Skeletal muscle satellite cell (primary cell): ENCODE measurements around the gene RPL35A.
"Not testable (repeated sequence)": the region's sequence is repeated elsewhere in the genome, so short reads cannot be mapped to it uniquely, and the experiment has no call there.

Experiments used
- H3K27me3 ChIP-seq: 2 replicates; pipeline ENCODE4 v1.7.0; 2013; ENCODE audit warnings: low read length; ENCODE audit not compliant: control insufficient read depth, insufficient read depth
- H3K36me3 ChIP-seq: 2 replicates; pipeline ENCODE4 v1.7.0; 2013; ENCODE audit warnings: mild to moderate bottlenecking, control low read depth, low read length; ENCODE audit not compliant: insufficient read depth
- H3K4me1 ChIP-seq: 2 replicates; pipeline ENCODE4 v1.7.0; 2013; ENCODE audit warnings: low read length; ENCODE audit not compliant: control insufficient read depth, insufficient read depth
- H3K4me2 ChIP-seq: 2 replicates; pipeline ENCODE4 v1.7.0; 2013; ENCODE audit warnings: mild to moderate bottlenecking, low read length
- H3K4me3 ChIP-seq: 2 replicates; pipeline ENCODE4 v1.7.0; 2013; ENCODE audit warnings: low read length
- H3K9ac ChIP-seq: 2 replicates; pipeline ENCODE4 v1.7.0; 2013; ENCODE audit warnings: mild to moderate bottlenecking, low read depth, low read length, moderate library complexity
- H3K9me3 ChIP-seq: replicated peaks from 2 replicates; pipeline ENCODE4 v1.7.0; 2013; ENCODE audit warnings: mild to moderate bottlenecking, control low read depth, low read length

RPL35A gene

DNA sequence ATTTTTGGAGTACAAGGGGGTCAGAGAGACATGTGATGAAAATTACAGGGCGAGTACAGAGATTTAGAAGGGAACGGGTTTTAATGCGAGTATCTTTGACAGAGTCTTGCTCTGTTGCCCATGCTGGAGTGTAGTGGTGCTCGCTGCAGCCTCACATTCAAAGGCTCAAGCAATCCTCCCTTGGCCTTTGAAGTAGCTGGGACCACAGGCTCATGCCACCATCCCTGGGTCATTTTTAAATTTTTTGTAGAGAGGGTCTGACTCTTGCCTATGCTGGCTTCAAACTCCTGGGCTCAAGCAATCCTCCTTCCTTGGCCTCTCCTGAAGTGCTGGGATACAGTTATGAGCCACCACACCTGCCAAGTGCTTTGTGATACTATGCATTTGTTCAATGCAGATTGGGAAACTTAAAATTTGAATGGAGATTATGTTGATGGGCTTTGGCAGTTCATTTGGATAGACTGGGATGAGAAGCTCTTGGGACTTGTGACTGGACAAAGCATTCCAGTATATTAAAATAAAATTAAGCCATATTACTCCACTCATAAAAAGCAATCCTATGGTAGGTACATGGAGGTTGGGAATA is 6.0 kb downstream of the RPL35A start:
- peaks cover 62% of the 10 kb centered on the region for H3K36me3 ChIP-seq
- no peak overlapping the region for H3K9ac ChIP-seq
- H3K4me3 ChIP-seq = no peak overlapping the region
- H3K9me3 ChIP-seq = no peaks in the 10 kb centered on the region
- H3K4me1 ChIP-seq = peaks cover 38% of the 10 kb centered on the region
- no peak overlapping the region for H3K4me2 ChIP-seq
- no peaks in the 10 kb centered on the region for H3K27me3 ChIP-seq

DNA sequence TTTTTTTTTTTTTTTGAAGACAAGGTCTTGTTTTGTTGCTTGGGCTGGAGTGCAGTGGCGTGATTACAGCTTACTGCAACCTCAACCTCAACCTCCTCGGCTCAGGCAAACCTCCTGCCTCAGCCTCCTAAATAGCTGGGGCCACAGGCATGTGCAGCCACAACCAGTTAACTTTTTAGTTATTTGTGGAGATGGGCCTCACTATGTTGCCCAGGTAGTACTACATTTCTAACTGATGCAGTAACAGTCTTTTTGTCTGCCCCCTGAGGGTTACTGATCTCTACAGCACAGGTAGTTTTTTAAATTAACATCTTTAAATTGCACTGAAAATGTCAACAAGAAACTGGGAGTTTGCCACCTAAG is 6.6 kb downstream of the RPL35A start:
- no peaks in the 10 kb centered on the region for H3K9me3 ChIP-seq
- H3K36me3 ChIP-seq = peaks cover 56% of the 10 kb centered on the region
- H3K4me3 ChIP-seq = no peak overlapping the region
- H3K9ac ChIP-seq = no peak overlapping the region
- no peaks in the 10 kb centered on the region for H3K27me3 ChIP-seq
- H3K4me1 ChIP-seq = peaks cover 38% of the 10 kb centered on the region
- no peak overlapping the region for H3K4me2 ChIP-seq

DNA sequence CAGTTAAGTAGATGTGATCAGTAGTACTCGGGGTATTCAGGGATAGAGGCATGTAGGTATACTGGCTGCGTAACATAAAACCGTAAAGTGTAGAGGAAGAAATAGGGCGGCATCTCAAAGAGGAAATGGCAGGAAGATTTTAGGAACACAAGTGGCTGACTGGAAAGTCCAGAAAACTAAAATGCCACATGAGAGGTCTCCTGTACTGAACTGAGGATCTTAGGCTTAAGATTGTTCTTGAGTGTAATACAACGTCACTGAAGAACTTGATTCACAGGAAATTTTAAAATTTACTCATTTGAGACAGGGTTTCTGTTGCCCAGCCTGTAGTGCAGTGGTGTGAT is 7.8 kb downstream of the RPL35A start:
- no peak overlapping the region for H3K4me2 ChIP-seq
- peaks cover 49% of the 10 kb centered on the region for H3K36me3 ChIP-seq
- H3K9ac ChIP-seq = no peak overlapping the region
- no peaks in the 10 kb centered on the region for H3K9me3 ChIP-seq
- H3K4me3 ChIP-seq = no peak overlapping the region
- H3K27me3 ChIP-seq = no peaks in the 10 kb centered on the region
- H3K4me1 ChIP-seq = peaks cover 29% of the 10 kb centered on the region

DNA sequence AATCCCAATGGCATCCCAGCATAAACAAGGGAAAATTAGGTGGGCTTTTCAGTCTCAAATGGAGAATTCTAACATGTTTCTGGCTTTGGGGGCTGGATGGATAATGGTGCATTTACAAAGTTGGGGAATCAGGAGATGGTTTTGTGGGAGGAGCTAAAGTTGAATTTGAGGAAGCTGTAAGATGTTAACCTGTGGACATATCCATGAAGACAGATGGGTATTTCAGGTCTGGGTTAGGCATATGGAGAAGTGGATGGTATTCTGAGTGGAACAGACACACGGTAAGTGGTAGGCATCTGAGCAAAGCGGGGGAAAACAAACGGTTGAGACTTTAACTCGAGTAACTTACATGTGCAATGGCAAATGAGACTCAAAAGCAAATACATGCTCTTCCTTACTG is 8.4 kb downstream of the RPL35A start:
- Histone ChIP-seq H3K4me3 (no peak overlapping the region), H3K36me3 (peaks cover 43% of the 10 kb centered on the region), H3K9me3 (no peaks in the 10 kb centered on the region), H3K27me3 (no peaks in the 10 kb centered on the region), H3K9ac (no peak overlapping the region), H3K4me2 (no peak overlapping the region), H3K4me1 (peaks cover 24% of the 10 kb centered on the region)

DNA sequence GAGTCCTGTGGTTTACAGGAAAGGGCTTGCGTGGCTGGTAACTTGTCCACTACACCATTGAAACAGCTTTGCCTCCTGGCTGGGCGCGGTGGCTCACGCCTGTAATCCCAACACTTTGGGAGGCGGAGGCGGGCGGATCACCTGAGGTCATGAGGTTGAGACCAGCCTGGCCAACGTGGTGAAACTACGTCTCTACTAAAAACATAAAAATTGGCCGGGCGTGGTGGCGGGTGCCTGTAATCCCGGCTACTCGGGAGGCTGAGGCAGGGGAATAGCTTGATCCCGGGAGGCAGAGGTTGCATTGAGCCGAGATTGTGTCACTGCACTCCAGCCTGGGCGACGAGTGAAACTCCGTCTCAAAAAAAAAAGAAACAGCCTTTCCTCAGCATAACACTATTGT is 8.9 kb downstream of the RPL35A start:
- not testable (repeated sequence) for H3K9ac ChIP-seq, H3K27me3 ChIP-seq, H3K9me3 ChIP-seq
- peak overlapping the region; percentile 92 for H3K4me2 ChIP-seq
- peaks cover 38% of the 10 kb centered on the region for H3K36me3 ChIP-seq
- H3K4me3 ChIP-seq = peak overlapping the region; percentile 81
- H3K4me1 ChIP-seq = peaks cover 19% of the 10 kb centered on the region

DNA sequence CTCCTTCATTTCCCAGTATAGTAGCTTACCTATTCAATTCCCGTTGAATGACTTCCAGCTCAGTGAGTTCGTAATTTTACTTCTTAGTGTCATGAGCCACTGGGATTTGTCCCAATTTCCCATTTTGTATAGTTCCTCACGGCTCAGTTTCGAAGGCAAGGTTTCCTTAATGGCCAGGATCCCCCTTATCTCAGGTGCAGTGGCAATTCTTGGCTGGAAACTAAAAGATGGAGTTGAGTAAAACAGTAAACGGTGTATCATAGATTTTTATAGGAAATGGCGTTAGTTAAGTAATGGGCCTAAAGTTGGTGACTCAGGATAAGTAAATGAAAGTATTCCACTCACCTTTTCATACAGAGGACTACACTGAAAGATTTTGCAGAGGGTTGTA is 9.5 kb downstream of the RPL35A start:
- H3K4me1 ChIP-seq = peaks cover 15% of the 10 kb centered on the region
- H3K9me3 ChIP-seq = no peaks in the 10 kb centered on the region
- peaks cover 32% of the 10 kb centered on the region for H3K36me3 ChIP-seq
- no peaks in the 10 kb centered on the region for H3K27me3 ChIP-seq
- peak overlapping the region; percentile 53 for H3K9ac ChIP-seq
- H3K4me3 ChIP-seq = peak overlapping the region; percentile 81
- peak overlapping the region; percentile 92 for H3K4me2 ChIP-seq

DNA sequence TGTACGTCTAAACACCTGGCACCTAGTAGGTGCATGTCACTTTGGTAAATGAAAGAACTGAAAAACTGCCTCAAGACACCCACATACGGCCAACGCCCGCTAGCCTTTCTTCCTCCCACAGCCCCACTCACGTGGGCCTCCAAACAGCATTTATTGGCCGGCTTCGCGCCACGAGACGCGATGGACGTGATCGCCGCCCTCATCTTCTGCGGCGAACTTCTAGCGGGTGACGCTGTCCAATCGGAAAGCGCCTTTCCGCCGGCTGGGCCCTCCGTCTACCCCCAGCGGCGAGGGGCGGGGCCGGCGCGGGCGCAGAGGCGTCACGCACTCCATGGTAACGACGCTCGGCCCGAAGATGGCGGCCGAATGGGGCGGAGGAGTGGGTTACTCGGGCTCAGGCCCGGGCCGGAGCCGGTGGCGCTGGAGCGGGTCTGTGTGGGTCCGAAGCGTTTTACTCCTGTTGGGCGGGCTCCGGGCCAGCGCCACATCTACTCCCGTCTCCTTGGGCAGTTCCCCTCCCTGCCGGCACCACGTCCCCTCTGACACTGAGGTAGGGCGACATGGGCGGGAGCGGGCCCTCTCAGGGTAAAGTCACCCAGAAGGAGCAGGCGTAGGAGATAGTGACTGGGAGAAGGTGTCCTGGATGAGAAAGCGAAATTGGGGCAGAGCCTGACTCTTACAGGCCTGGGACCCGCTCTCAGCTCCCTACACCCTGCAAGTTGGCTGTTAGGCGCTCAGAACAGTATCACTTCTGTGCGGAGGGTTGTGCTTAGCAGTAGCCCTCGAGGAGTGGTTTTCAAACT is 10.1 kb downstream of the RPL35A start, which contains the start of gene LMLN:
Gene LMLN (plus strand): TSS at position 327 of the 803 bp plus-strand sequence. CDS start 29 bp downstream, at position 356.
- H3K4me3 ChIP-seq = peak within 1 kb of the TSS; percentile 81
- peak within 1 kb of the TSS; percentile 92 for H3K4me2 ChIP-seq
- peaks cover 15% of the 10 kb centered on the region for H3K4me1 ChIP-seq
- no peaks in the 10 kb centered on the region for H3K9me3 ChIP-seq
- H3K27me3 ChIP-seq = no peaks in the 10 kb centered on the region
- H3K36me3 ChIP-seq = peaks cover 26% of the 10 kb centered on the region
- peak within 1 kb of the TSS; percentile 83 for H3K9ac ChIP-seq

DNA sequence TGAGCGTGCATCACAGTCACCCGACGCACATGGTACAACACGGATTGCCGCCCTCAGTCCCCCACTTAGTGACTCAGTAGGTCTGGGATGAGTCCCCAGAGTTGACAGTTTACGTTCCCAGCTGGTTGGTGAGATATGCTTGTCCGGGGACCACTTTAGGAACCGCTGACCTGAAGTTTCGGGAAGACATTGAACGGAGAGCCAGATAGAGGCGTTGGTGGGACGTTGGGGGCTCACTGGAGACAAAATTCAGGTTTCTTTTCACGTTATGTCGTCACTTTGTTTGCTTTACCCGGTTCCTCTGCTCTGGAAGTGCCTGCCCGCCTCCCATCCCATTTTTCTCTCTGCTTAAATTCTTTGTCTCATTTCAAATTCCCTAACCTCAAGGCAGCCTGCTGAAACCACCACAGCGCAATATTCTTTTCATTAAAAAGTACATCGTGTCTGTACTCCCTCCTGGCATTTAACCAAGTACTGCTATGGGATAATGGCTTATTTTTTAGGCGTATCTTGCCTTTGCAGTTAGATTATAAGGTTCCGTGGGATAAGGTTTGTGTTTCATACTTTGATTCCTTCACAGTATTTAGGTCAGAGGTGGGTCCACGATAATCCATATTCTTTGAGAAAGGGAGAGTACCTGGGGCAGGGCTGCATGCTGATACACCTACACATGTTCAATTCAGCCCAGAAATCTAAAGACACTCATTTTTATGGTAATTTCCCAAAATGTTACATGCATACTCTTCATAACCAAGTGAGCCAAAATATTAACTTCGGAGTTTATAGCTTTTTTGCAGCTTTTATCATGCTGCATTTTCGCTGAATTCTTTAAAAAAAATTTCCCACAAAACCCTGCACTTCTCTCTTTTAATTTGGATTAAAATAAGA is 10.9 kb downstream of the RPL35A start:
- Histone ChIP-seq H3K4me3 (peak overlapping the region; percentile 81), H3K9ac (peak overlapping the region; percentile 83), H3K36me3 (peaks cover 17% of the 10 kb centered on the region), H3K9me3 (no peaks in the 10 kb centered on the region), H3K4me2 (peak overlapping the region; percentile 92), H3K27me3 (no peaks in the 10 kb centered on the region), H3K4me1 (peaks cover 15% of the 10 kb centered on the region)

DNA sequence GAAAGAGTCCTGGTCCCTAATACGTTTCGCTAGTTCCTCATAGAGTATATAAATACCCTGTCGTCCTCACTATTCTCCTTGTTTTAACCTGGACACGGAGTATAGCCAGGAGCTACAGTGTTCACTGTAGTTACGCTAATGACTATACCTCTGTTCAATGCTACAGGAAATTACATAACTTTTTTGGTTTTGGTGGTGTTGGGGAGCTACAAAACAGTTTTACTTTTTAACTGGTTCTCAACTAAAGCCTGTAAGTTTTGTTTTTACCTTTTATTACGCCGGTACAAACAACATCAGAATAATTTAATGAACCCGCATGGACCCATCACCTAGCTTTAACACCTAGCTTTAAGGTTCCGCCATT is 11.6 kb downstream of the RPL35A start:
- Histone ChIP-seq H3K4me1 (peaks cover 15% of the 10 kb centered on the region), H3K4me3 (no peak overlapping the region), H3K36me3 (peaks cover 11% of the 10 kb centered on the region), H3K4me2 (peak overlapping the region; percentile 92), H3K9me3 (no peaks in the 10 kb centered on the region), H3K9ac (no peak overlapping the region), H3K27me3 (no peaks in the 10 kb centered on the region)

DNA sequence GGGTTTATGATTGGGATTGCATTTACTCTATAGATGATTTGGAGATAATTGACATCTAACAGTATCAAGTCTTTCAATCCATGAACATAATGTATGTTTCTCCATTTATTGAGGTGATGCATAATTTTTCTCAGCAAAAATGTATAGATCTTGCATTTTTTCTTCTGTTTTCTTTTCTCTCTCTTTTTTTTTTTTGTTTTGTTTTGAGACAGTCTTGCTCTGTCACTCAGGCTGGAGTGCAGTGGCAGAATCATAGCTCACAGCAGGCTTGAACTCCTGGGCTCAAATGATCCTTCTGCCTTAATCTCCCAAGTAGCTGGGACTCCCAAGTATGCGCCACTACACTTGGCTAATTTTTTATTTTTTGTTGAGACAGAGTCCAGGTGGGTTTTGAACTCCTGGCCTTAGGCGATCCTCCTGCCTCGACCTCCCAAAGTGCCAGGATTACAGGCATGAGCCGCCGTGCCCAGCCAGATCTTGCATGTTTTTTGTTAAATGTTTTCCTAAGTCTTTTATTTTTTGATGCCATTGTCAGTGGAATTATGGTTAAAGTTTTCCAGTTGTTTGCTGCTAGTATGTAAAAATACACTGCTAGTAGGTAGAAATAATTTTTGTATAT is 13.1 kb downstream of the RPL35A start:
- H3K4me2 ChIP-seq = no peak overlapping the region
- H3K9ac ChIP-seq = no peak overlapping the region
- H3K36me3 ChIP-seq = no peaks in the 10 kb centered on the region
- no peak overlapping the region for H3K4me3 ChIP-seq
- peaks cover 12% of the 10 kb centered on the region for H3K4me1 ChIP-seq
- no peaks in the 10 kb centered on the region for H3K27me3 ChIP-seq
- no peaks in the 10 kb centered on the region for H3K9me3 ChIP-seq

DNA sequence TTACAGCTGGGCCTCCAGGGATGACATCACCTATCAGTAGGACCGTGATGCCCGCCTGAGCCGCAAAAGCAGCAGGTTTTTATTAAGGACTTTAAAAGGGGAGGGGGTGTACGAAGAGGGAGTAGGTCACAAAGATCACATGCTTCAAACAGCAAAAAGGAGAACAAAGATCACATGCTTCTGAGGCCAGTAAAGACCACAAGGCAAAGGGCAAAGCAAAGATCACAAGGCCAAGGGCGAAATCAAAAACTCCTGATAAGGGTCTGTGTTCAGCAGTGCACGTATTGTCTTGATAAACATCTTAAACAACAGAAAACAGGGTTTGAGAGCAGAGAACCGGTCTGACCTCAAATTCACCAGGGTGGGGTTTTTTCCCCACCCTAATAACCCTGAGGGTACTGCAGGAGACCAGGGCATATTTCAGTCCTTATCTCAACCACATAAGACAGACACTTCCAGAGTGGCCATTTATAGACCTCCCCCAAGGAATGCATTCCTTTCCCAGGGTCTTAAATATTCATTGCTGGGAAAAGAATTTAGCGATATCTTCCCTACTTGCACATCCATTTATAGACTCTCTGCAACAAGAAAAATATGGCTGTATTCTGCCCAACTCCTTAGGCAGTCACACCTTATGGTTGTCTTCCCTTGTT is 17.5 kb downstream of the RPL35A start:
- H3K4me3 ChIP-seq, H3K27me3 ChIP-seq, H3K9ac ChIP-seq, H3K9me3 ChIP-seq, H3K4me1 ChIP-seq, H3K4me2 ChIP-seq, H3K36me3 ChIP-seq: not testable (repeated sequence)
